Suppressor macrophage (primary cell): Measurements from ENCODE around the gene LTBR.

Experiments
- DNase-seq, 4 experiments: peaks; one replicate each; pipeline ENCODE4 v3.0.0-alpha.2; 2020 to 2022

LTBR gene

GRCh38 chr12:6384499-6385436 is 806 bp downstream of the LTBR start:
- DNase-seq, result no peak

GRCh38 chr12:6386038-6386437 is 2.1 kb downstream of the LTBR start:
- no peak for DNase-seq

- no peak for DNase-seq
Measured at GRCh38 chr12:6386491-6386890, 2.5 kb downstream of the LTBR start.

DNA sequence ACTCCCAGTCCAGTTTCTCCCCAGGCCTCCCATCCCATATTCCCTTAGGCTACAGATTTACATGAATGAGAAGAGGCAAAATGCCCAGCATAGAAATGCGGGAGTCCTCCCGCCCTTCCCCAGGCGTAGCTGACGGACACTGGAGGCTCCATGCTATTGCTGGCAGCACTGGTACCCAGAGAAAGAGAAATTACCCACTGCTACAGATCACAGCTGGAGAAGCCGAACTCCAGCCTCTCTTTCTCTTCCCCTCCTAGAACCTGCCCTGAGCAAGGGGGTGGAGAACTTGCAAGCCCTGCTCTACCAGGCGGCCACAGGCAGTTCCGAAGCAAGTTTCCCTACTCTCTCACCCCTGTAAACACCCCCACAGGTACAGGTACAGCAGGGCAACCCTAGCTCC is 3.6 kb downstream of the LTBR start:
- DNase-seq, result no peak

DNA sequence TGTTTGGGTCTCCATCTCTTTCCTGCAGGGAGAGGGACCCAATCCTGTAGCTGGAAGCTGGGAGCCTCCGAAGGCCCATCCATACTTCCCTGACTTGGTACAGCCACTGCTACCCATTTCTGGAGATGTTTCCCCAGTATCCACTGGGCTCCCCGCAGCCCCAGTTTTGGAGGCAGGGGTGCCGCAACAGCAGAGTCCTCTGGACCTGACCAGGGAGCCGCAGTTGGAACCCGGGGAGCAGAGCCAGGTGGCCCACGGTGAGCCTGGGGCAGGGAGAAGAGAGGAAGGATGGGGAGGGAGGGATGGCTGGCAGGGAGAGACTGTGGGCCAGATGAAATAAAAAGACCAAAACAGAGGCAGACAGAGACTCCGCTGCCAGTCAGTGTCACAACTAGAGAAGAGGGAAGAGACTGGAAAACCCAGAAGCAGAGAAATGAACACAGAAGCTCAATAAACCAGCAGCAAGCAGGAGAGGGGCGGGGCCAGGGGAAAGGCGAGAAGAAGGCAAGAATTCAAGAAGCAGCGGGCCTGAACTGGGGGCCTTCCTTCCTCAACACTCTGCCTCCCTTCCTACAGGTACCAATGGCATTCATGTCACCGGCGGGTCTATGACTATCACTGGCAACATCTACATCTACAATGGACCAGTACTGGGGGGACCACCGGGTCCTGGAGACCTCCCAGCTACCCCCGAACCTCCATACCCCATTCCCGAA is 6.3 kb downstream of the LTBR start:
- peak in 1 of 4 experiments; percentile 24 for DNase-seq

- no peak for DNase-seq
Measured at GRCh38 chr12:6391013-6391412, 7.1 kb downstream of the LTBR start.

- peak; percentile 58 to 77 (median 72) for DNase-seq
Measured at GRCh38 chr12:6392504-6392903, 8.5 kb downstream of the LTBR start.

DNA sequence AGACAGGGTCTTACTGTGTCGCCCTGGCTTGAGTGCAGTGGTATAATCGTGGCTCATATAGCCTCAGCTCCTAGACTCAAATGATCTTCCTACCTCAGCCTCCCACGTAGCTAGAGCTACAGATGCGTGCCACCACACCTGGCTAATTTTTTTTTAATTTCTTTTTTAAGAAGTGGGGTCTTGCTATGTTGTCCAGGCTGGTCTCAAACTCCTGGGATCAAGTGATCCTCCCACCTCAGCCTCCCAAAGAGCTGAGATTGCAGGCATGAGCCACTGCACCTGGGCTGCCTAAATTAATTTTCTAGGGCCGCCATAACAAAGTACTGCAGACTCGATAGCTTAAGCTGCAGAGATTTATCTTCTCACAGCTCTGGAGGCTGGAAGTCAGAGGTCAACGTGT is 9.1 kb downstream of the LTBR start:
- no peak for DNase-seq

- DNase-seq, result peak; percentile 59 to 80 (median 64)
Measured at GRCh38 chr12:6394398-6394797, 10.4 kb downstream of the LTBR start.

- no peak for DNase-seq
Measured at GRCh38 chr12:6396031-6396430, 12.1 kb downstream of the LTBR start.

DNA sequence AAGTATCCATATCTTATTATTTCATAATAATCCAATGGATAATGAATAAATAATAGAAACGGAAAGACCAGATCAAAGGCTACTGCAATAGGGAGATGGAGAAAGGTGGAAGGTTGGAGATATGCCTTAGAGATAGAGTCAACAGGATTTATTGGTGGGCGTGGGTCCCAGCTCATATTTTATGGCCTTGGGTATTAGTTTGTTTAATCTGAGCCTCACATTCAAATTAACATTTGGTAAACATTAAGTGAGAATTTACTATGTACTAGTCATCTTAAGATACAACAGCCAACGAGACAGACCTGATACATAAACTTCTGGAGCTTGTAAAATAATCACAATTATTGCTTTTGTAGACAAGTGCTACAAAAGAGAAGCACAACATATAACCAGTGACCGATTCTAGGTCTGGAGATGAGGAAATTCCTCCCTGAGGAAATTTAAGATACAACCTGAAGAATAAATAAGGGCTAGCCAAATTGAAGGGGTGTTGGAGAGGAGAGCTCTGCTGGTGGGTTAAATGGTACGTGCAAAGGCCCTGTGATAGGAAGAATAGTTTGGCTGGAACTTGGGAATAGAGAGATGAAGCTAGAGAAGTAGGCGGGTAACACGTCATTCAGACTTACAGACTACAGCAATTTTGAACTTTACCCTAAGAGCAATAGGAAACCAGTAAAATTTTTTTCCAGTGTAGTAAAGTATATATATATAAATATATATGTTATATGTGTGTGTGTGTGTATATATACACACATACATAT is 16.1 kb downstream of the LTBR start:
- DNase-seq, result no peak

GRCh38 chr12:6404390-6404789 is 20.4 kb downstream of the LTBR start:
- DNase-seq, result no peak

DNA sequence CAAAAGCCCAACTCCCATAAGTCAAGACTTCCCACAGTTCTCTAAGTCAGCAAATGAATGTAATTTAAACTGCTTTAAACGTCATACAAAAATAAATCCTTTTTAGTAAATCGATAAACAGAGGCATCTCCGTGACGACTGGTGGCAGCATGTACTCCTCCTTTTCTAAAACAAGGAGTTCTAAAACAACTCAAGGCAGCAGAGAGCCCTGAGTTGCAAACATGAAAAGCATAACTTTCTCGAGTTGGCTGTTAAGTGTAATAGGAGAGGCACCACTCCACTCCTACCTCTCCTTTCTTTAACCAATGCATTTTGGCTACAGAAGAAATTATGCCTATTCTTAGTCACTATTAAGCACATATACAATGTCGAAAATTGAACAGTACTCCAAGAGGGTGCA is 22.0 kb downstream of the LTBR start:
- no peak for DNase-seq

DNA sequence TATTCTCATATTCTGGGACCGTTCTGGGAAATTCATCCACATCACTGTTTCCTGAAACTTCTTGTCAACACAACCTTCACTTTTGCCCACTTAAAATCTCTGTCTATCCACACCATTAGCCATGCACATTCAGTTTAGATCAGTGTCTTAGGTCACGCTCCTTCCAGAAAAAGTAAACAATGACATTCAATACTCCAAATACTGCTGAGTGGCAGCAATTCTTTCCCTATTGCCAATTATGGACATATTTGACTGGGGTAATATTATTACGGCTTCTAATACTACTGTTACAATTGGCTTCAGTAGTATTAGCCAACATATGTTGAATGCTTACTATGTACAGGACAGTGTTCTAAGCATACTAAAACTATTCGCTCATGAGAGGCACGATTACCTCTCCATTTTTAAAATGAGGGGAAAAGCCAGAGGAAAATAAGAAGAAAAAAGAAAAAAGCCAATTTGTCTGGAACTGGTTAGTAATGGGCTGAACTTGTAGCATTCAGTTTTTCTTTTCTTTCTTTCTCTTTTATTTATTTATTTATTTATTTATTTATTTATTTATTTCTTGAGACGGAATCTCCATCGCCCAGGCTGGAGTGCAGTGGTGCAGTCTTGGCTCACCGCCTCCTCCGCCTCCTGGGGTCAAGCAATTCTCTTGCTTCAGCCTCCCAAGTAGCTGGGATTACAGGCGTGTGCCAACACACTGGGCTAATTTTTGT is 23.4 kb downstream of the LTBR start:
- DNase-seq, result no peak

DNA sequence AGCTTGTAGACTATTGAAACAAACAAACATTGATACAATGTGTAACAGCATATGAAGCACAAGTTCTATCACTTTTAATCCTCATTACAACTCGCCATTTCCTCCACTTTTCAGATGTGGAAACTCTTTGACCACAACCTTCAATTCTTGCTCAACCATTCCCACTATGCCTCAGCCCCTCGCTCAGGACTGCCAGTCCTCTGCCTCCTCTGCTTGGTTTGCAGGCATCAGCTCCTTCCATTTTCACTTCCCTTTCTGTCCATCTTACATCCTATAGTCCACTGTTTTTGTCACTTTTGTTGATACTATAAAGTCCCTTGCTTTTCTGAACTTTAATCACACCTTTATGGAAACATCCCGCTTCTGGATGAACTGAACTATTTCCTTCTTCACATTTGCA is 32.6 kb downstream of the LTBR start:
- DNase-seq, result peak; percentile 81 to 93 (median 88)

DNA sequence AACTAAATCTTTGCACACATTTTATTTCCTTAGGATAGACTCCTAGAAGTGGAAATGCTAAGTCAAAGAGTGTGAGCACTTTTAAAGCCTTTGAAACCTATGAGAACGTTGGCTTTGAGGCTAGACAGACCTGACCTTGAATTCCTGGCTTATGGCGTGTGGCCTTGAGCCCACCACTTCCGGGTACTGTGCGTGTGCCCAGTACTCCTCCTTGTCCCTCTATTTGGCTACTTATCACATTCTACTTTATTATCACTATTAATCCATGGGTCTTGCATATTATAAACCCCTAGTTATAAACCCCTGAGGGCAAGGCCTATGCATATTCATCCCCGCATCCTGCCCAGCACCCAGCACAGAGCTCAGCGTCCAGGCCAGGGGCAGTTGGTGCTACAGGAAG is 34.8 kb downstream of the LTBR start:
- no peak for DNase-seq

DNA sequence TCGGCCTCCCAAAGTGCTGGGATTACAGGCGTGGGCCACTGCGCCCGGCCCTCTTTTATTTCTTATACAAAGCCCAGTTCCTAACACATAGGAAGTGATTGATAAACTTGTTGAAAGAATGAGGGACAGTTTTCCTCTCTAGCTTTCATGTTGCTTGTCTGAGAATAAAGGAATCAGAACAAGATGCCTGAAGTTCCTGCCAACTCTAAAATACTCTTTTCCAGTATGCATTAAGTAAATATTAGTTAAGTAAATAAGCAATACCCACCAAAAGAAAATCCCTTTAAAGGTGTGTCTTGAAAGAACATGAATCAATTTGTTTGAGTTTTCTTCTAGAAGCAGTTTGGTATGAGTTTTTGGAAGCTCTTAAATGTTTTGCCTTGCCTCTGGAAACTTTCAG is 36.4 kb downstream of the LTBR start:
- DNase-seq, result no peak

DNA sequence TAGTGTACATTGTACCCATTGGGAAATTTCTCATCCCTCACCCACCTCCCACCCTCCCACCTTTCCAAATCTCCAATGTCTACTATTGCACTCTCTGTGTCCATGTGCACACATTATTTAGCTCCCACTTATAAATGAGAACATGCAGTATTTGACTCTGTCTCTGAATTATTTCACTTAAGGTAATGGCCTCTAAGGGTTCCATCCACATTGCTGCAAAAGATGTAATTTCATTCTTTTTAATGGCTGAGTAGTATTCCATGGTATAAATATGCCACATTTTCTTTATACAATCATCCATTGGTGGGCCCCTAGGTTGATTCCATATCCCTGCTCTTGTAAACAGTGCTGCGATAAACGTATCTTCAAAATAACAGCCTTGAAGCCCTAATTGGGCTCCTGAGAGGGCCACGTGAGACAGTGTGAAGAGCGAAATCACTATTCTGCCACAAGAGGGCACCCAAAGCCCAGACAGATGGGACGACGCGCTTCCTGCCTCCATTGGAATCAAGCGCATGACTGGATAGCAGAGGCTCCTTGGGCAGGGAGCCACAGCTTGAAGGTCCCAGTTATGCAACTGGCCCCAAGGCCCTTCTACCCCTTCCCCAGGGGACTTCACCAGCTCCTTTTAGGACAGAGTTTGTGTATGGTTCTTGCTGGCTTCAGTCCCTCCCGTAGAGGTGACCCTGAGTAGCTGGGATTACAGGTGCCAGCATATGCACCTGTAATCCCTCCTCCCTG is 39.5 kb downstream of the LTBR start:
- DNase-seq, result peak; percentile 94 to 98 (median 96)

DNA sequence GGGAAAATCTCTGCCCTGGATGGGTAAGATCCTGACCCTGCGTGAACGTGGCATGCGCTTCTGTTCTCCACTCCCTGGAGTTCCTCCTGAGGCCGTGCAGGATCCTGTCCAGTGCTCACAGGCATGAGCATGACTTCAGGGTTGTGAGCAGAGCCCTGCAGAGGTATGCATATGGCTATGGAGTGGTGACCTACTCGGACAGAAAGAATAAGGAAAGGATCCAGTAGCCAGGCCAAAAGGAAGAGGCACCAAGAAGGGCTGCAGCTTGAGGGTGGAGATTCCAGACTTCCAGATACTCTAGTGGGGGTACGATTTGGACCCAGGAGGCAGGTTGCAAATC is 40.0 kb downstream of the LTBR start:
- no peak for DNase-seq

DNA sequence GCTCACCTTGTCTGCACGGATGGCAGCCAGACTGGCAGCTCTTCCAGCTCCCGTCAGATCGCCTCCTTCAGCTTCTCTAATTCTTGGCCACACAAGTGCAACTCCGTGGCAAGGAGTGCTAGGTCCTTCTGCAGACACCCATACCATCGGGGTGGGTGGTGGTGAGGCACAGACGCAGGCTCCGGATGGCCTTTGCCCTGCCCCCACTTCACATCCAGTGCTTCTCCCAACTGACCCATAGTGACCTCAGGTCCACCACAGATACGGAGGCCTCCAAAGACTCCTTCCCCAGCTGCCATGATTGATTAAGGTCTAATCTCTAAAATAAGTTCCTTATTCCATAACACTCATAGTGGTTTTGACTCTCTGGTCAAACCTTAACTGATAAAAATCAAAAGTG is 40.9 kb downstream of the LTBR start:
- DNase-seq, result no peak

GRCh38 chr12:6425590-6426531 is 41.9 kb downstream of the LTBR start:
- peak; percentile 77 to 95 (median 88) for DNase-seq
